ENCODE data around the gene SYP. TPM values are rescaled to one million over a fixed set of nuclear protein-coding genes. Genes with fewer than 3 reads are reported as not detected.

SYP gene
- total RNA-seq, 1 experiment from 2014 or later: 0.75 TPM

DNA sequence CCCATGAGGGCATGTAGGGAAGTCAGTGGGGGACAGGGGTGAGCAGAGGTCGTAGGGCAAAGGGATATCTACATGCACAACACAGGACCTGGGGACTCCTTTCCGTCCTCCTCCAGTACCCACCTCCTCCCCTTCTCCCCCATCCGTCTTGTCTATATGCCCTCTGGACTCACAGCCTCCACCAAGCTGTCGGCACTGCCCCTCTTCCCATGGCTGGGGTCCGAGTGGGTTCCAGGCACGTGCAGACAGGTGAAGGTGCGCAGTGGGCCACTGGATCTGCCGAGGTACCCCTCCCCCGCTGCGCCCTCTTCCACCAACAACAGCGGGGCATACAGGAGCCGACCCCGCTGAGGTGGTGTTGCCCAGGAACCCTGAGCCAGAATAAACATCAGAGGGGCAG, 5.5 kb upstream of the SYP start:
- Mint-ChIP-seq H3K27ac (ENCODE audit: low read depth, unreplicated experiment) (no peak overlapping the region), H3K4me1 (ENCODE audit: insufficient read depth, unreplicated experiment) (no peaks in the 10 kb centered on the region), H3K4me3 (ENCODE audit: unreplicated experiment) (no peak overlapping the region), H3K36me3 (ENCODE audit: insufficient read depth, unreplicated experiment) (no peaks in the 10 kb centered on the region), H3K27me3 (ENCODE audit: insufficient read depth, unreplicated experiment) (no peaks in the 10 kb centered on the region), H3K9me3 (ENCODE audit: unreplicated experiment) (no peaks in the 10 kb centered on the region)
- intact Hi-C loops (cut with micrococcal nuclease): no loop called here
- POLR2A ChIA-PET: interaction anchor here (0.7 kb wide), 1 partner anchor 43 kb away, joined by 5 read pairs; no protein-coding TSS in a partner anchor
- DNase-seq (ENCODE audit: unreplicated experiment): no peak
- CTCF ChIA-PET: interaction anchor here (0.7 kb wide), 1 partner anchor 24 kb away, joined by 3 read pairs; no protein-coding TSS in a partner anchor
- TF ChIP-seq, protein P1, sequence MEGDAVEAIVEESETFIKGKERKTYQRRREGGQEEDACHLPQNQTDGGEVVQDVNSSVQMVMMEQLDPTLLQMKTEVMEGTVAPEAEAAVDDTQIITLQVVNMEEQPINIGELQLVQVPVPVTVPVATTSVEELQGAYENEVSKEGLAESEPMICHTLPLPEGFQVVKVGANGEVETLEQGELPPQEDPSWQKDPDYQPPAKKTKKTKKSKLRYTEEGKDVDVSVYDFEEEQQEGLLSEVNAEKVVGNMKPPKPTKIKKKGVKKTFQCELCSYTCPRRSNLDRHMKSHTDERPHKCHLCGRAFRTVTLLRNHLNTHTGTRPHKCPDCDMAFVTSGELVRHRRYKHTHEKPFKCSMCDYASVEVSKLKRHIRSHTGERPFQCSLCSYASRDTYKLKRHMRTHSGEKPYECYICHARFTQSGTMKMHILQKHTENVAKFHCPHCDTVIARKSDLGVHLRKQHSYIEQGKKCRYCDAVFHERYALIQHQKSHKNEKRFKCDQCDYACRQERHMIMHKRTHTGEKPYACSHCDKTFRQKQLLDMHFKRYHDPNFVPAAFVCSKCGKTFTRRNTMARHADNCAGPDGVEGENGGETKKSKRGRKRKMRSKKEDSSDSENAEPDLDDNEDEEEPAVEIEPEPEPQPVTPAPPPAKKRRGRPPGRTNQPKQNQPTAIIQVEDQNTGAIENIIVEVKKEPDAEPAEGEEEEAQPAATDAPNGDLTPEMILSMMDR (IDR thresholded peaks at IDR 0.05; ENCODE audit: unreplicated experiment): no peak
- BruUV-seq (replicated peaks): no TSS peak

DNA sequence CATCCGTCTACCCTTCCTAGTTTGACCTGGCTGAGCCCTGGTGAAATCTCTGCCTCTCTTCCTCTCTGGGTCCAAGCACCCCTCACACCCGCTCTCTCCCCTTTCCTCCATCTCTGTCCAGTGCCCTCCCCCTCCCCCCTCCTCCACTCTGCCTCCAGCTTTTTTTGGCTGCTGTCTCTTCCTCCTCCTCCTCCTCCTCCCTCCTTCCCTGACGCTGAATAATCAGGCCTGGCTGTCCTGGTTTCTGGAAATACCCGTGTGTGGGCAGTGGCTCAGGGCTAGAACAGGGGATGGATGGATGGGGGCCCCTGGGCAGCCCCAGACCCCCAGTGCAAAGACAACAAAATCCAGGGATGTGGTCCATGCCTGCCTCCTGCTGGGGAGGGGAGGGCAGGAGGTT, 4.7 kb upstream of the SYP start:
- intact Hi-C loops (cut with micrococcal nuclease): no loop called here
- Mint-ChIP-seq H3K9me3 (ENCODE audit: unreplicated experiment) (no peaks in the 10 kb centered on the region), H3K4me1 (ENCODE audit: insufficient read depth, unreplicated experiment) (no peaks in the 10 kb centered on the region), H3K36me3 (ENCODE audit: insufficient read depth, unreplicated experiment) (no peaks in the 10 kb centered on the region), H3K27ac (ENCODE audit: low read depth, unreplicated experiment) (no peak overlapping the region), H3K27me3 (ENCODE audit: insufficient read depth, unreplicated experiment) (no peaks in the 10 kb centered on the region), H3K4me3 (ENCODE audit: unreplicated experiment) (no peak overlapping the region)
- ChIA-PET CTCF (no interaction called here), POLR2A (interaction anchor here (0.7 kb wide), 1 partner anchor 44 kb away, joined by 5 read pairs; no protein-coding TSS in a partner anchor)
- TF ChIP-seq, protein P1 (IDR thresholded peaks at IDR 0.05; ENCODE audit: unreplicated experiment): no peak
- BruUV-seq (replicated peaks): no TSS peak
- DNase-seq (ENCODE audit: unreplicated experiment): no peak

GRCh38 chrX:49204017-49204416, 4.0 kb upstream of the SYP start:
- Mint-ChIP-seq H3K9me3 (ENCODE audit: unreplicated experiment) (no peaks in the 10 kb centered on the region), H3K4me1 (ENCODE audit: insufficient read depth, unreplicated experiment) (no peaks in the 10 kb centered on the region), H3K27ac (ENCODE audit: low read depth, unreplicated experiment) (no peak overlapping the region), H3K4me3 (ENCODE audit: unreplicated experiment) (no peak overlapping the region), H3K36me3 (ENCODE audit: insufficient read depth, unreplicated experiment) (no peaks in the 10 kb centered on the region), H3K27me3 (ENCODE audit: insufficient read depth, unreplicated experiment) (no peaks in the 10 kb centered on the region)
- CTCF ChIA-PET: no interaction called here
- POLR2A ChIA-PET: no interaction called here
- TF ChIP-seq, protein P1 (IDR thresholded peaks at IDR 0.05; ENCODE audit: unreplicated experiment): no peak
- intact Hi-C loops (cut with micrococcal nuclease): no loop called here
- BruUV-seq (replicated peaks): no TSS peak
- DNase-seq (ENCODE audit: unreplicated experiment): no peak

- BruUV-seq (replicated peaks): no TSS peak
- no peaks in the 10 kb centered on the region for H3K4me1 Mint-ChIP-seq (ENCODE audit: insufficient read depth, unreplicated experiment)
- TF ChIP-seq, protein P1 (IDR thresholded peaks at IDR 0.05; ENCODE audit: unreplicated experiment): no peak
- H3K27ac Mint-ChIP-seq (ENCODE audit: low read depth, unreplicated experiment): no peak overlapping the region
- peaks cover 4% of the 10 kb centered on the region for H3K27me3 Mint-ChIP-seq (ENCODE audit: insufficient read depth, unreplicated experiment)
- intact Hi-C loops (cut with micrococcal nuclease): no loop called here
- ChIA-PET POLR2A (no interaction called here), CTCF (no interaction called here)
- H3K4me3 Mint-ChIP-seq (ENCODE audit: unreplicated experiment): no peak overlapping the region
- no peaks in the 10 kb centered on the region for H3K36me3 Mint-ChIP-seq (ENCODE audit: insufficient read depth, unreplicated experiment)
- DNase-seq (ENCODE audit: unreplicated experiment): no peak
- H3K9me3 Mint-ChIP-seq (ENCODE audit: unreplicated experiment): peaks cover 2% of the 10 kb centered on the region
Measured at GRCh38 chrX:49203536-49203935, 3.5 kb upstream of the SYP start.

Data from MCF 10A (cell line).